ENCODE measurements around the gene DYNC2H1.

Gene DYNC2H1

DNA sequence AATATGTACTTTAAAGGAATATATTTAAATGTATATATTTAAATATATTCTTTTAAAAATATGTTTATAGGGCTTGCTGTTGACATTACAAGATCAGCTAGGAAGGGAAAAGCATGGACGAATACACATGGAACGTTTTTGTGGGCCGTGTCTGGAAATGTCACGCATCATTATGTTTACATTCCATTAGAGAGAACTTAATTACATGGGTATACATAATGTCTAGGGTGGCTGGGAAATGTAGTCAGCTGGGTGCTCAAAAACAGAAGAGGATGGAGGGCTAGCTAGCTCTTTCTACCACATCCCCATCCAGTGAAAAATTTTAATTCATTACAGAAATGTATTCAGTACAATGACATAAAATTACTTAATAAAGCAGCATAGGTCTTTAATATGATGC lies 371.2 kb downstream of the DYNC2H1 start:
- no peak for DNase-seq

DNA sequence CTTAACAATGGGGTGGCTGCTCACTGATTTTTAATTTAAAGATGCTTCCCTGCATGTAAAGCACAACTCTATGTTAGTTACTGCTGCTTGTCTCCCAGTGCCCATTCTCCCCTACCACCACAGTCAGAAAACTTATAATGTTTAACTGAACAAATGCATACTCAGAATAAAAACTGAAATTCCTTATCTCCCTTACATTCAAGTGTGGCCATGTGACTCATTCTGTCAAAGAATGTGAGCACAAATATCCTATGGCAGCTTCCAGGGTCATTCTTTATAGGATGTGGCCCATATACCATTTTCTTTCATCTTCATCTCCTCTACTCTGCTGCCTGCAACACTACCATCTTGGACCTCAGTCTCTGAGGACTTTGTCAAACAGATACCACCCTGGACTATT lies 374.8 kb downstream of the DYNC2H1 start:
- no peak for DNase-seq

DNA sequence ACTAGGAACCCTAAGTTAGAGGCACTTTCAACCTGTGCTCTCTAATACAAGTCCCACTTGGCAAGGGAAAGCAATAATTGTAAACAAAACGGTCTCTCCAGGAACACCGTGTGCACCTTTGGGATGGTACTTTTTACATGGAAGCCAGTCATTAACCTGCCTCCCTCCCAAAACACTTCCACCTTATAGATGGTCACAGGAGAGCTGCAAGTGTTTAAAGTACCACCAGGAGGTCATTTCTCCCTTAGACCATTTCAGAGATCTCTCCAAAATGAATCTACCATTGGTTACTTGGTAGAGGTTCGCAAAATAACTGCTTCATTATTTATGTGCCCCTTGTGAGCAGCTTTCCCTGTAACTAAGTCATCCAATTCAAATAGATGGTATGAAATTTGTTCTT lies 375.3 kb downstream of the DYNC2H1 start:
- no peak for DNase-seq

DNA sequence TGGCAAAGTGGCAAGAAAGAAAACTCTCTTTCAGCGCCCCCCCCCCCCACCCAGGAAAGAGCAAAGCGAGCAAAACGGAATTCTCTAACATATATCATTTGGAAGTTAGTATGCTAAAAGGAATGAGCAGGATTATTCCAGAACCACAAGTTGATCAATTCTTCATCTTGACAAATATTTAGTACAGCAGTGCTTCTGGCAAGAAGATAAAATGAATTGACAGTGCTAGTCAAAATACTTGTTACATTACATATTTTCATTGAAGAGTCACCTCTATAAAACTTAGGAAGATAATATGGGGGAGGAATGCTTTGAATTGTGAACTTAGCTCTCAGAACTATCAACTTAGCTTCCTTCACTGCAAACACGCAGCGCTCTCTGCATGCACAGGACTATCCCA lies 377.4 kb downstream of the DYNC2H1 start:
- no peak for DNase-seq

DNA sequence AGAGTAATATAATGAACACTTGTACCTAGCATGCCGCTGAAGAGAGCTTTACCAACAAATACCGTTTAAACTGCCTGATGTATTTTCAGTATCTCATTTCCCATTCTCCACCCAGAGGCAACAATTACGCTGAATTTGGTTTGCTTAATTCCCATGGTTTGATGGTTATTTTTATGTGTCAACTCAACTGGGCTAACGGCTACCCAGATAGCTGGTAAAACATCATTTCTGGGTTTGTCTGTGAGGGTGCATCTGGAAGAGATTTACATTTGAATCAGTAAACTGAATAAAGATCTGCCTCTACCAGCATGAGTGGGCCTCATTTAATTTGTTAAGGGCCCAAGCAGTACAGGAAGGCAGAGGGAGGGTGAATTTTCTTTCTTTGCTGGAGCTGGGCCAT lies 377.9 kb downstream of the DYNC2H1 start:
- no peak for DNase-seq

DNA sequence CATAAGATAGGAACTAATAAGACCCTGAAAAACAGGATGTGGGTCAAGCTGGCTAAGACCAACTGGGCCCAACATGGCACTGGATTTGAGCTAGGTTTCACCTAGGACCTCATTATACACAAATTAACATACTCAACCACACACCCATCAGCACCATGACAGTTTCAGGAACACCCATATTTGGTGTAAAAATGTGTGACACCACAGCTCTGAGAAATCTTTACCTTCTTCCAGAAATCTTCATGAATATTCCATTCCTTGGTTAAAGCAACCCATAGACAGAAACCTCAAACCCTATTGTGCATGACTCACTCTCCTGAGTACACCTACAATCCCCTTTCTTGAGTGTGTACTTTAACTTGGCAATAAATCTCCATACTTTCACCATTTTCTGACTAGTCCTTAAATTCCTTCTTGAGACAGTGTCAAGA lies 378.8 kb downstream of the DYNC2H1 start:
- DNase-seq, result no peak

DNA sequence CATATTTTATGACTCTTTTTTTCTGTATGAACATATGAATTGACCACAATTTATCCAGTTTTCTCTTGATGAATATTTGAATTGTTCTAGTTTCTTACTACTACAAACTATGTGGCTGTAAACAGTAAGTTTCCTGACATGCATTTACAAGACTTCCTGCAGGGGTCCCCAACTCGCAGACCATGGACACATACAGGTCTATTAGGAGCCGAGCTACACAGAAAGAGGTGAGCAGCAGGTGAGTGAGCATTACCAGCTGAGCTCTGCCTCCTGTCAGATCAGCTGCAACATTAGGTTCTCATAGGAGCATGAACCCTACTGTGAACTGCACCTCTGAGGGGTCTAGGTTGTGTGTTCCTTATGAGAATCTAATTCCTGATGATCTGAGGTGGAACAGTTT lies 379.4 kb downstream of the DYNC2H1 start:
- no peak for DNase-seq

DNA sequence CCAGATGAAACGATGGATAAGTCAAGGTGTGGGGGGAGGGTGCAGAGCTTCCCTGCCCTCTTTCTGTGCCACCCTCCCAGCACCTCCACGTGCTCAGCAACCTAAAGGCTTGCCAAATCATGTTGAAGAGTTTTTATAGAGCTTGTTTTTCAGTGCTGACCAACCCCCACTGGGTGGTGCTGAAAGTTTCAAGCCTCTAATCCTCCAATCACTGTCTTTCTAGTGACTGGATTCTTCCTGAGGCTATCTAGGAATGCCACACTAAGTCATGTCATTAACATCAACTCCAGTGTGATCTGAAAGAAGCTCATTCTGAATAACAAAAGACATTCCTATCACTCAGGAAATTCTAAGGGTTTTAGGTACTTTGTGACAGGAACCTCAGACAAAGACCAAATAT lies 382.6 kb downstream of the DYNC2H1 start:
- DNase-seq, result no peak

DNA sequence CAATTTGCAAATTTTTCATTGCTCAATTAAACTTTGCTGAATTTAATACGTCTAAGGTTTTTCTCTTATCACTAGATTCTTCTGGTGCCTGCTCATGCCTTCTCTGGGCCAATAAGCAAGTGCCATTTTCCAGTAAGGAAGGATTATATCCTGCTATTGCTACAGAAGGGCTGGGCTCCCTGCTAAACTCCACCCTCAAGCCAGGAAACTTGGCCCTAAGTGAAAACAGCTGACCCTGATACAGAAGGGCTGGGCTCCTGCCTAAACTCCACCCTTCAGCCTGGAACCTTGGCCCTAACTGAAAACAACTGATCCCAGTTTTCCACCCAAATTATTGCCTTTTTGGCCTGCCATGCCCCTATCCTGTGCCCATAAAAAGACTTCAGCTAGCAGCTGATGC lies 385.3 kb downstream of the DYNC2H1 start:
- no peak for DNase-seq

DNA sequence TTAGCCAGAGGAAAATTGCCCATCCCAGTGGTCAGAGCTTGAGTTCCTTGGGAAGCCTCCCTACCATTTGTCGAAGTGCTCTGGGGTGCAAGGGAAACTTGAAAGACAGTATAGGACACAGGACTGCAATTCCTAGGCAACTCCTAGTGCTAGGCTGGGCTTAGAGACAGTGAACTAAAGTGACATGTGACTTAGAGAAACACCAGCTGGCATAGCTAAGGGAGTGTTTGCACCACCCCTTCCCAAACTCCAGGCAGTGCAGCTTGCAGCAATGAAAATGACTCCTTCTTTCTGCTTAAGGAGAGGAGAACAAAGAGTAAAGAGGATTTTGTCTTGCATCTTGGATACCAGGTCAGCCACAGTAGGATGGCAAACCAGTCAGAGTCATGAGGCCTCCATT lies 388.0 kb downstream of the DYNC2H1 start:
- no peak for DNase-seq

DNA sequence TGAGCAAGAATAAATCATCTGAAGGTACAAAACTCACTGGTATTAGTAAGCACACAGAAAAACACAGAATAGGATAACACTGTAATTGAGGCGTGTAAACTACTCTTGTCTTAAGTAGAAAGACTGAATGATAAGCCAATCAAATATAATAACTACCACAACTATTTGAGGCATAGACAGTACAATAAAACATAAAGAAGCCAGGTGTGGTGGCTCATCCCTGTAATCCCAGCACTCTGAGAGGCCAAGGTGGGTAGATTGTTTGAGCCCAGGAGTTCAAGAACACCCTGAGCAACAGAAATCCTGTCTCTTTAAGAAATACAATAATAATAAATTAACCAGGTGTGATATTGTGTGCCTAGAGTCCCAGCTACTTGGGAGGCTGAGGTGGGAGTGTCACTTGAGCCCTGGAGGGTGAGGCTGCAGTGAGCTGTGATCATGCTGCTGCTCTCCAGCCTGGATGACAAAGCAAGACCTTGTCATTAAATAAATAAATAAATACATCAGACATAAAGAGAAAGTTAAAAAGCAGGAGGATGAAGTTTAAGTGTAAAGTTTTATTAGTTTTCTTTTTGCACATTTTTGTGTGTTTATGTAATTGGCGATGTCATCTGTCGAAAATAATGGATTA lies 390.6 kb downstream of the DYNC2H1 start:
- no peak for DNase-seq

DNA sequence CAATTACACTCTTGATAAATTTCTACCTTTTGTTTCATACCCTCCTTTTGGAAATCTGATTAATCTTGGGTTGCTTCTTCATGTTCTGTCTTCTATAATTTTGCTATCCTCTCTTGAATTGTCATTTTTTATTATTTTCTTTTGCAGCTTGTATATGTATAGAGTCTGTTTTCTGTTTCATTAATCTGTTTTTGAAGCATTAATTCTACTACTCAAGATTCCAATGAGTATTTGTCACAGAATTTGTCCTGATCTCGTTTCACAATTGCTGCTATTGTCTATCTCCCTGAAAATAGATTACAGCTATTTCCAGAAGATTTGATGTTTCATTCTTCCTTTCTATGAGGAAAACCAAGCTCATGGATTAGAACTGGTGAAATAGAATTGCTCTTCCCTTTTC lies 406.1 kb downstream of the DYNC2H1 start:
- DNase-seq, result no peak

DNA sequence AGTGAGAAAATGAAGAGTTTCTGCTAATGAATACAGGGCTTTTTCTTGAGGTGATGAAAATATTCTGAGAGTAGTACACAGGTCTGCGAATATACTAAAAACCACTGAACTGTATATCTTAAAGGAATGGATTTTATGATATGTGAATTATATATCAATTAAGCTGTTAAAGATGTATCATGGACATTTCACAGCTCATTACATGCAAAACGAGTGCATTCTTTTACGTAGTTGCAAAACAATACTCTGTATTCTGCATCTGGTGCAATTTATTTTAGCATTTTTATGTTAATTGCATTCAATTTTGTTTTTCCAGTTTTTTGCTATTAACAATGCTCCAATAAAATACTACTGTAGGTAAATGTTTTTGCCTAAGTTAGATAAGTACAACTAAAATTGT lies 411.6 kb downstream of the DYNC2H1 start:
- no peak for DNase-seq

DNA sequence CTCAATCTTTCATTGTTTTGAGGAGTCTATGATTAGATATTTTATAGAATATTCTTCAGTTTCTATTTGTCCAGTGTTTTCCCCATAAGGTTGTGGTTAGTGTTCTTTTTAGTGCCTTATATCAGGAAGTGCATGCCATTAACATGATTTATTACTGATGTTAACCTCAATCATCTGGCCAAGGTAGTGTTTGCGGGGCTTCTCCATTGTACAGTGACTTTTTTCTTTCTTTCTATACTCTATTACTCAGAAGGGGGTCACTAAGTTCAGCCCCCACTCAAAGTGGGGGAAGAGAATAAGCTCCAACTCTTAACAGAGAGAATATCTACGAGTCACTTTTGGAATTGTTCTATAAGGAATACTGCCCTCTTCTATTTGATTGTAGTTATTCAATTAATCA lies 415.8 kb downstream of the DYNC2H1 start:
- no peak for DNase-seq

DNA sequence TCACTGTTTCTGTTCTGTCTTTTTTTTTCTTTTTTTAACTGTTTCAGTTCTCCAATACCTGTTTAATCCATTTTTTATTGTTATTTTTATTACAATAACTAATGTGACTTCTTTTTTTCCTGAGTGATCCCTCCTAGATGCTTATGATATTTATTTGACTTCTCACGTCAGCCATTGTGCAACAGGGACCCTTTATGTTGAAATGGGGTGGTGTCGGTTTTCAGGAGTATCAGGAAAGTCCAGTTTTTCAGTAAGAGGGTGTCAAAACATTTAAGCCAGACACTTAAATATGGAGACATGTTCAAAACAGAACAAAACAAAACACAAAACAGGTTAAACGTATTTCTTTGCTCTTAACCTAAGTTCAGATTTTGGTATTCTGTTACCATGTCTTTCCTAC lies 418.8 kb downstream of the DYNC2H1 start:
- DNase-seq, result no peak

DNA sequence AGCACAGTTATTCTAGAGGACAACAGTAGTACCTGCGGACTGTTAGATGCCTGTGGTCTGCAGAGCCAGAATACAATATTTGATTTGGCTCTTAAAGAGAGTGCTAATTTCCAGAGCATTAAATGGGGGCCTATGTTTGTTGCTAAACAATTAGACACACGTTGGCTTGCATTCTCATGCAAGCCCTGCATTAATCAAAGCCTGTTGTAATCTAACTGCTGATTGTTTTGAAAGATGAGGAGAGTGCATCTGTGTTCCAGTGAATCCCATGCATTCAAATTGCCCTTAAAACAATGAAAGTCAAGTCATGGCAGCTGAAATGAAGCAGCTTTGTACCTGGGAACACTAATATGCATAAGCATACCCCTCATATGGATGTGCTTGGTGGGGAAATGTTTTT lies 419.4 kb downstream of the DYNC2H1 start:
- DNase-seq, result no peak

DNA sequence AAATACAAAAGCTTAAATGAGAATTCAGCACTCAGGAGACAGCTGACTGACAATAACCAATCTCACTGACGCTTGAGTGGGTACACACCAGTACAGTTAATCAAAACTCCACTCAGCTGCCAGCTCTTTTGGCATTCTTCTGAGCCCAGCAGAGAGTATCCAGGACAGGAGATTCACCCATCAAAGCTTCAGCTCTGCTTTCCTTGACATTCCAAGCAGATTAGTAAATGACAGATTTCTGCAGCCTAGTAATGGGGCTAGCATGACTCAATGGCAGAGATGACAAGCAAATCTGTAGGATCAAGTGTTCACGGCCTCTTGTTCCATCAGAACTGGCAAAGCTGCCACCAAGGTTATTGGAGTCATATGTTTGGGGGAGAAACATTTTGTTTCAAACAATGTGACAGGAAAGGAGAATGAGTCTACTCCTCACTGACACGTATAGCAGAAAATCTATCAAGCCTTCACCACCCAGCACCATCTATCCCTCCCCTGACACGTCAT lies 420.0 kb downstream of the DYNC2H1 start:
- DNase-seq, result no peak

Measured in NCI-H774 (cell line).